NCI-H2227 (cell line): ENCODE results near the gene PRKG2.
"Not testable (repeated sequence)": the region's sequence is repeated elsewhere in the genome, so short reads cannot be mapped to it uniquely, and the experiment has no call there.

Experiments used
- DNase-seq: peaks from one replicate; lab custom pipeline; 2025; ENCODE audit not compliant: unreplicated experiment; lab: John Stamatoyannopoulos, UW

The PRKG2 gene, protein sequence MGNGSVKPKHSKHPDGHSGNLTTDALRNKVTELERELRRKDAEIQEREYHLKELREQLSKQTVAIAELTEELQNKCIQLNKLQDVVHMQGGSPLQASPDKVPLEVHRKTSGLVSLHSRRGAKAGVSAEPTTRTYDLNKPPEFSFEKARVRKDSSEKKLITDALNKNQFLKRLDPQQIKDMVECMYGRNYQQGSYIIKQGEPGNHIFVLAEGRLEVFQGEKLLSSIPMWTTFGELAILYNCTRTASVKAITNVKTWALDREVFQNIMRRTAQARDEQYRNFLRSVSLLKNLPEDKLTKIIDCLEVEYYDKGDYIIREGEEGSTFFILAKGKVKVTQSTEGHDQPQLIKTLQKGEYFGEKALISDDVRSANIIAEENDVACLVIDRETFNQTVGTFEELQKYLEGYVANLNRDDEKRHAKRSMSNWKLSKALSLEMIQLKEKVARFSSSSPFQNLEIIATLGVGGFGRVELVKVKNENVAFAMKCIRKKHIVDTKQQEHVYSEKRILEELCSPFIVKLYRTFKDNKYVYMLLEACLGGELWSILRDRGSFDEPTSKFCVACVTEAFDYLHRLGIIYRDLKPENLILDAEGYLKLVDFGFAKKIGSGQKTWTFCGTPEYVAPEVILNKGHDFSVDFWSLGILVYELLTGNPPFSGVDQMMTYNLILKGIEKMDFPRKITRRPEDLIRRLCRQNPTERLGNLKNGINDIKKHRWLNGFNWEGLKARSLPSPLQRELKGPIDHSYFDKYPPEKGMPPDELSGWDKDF

DNA sequence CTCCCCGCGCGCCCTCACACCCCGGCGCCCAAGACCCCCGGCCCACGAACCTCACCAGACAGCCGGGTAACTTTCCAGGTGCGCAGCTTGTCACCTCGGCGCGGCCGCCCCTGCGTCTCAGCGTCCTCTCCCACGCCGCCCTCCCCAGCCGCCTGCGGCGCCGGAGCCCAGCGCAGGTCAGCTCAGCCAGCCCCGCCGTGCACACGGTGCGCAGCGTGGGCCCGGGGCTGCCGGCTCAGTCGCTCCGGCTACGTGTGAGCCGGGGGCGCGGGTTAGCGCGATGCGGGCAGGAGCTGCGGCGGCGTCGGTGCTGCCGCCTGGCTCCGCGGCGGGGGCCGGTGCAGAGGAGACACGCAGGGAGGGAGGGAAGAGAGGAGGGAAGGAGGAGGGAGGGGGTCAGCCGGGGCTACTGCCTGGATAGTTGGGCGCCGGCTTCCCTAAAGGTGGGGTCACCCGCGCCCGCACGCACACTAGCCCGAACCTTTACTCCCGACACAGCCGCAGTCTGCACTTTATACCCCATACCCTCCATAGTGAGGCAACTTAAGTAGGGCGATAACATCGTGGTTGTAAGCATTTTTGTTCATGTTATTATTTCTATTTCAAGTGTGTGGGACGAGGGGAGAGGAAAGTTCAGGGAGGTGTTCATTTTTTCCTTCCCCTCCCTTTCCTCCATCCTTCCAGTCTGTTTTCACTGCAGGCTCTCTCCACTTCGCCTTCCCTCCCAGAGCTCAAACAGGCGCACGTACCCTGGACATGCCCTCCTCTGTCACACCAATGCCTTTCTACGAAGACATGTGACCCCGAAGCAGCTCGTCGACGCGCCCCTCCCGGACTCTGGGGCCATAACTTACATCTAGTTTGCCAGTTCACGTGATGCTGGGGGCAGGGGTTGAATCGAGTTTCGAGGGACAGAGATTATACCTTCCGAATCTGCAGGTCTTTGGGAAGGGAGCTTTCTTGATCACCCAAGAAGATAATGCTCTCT lies at the start of gene PRKG2:
TSS of gene PRKG2 (minus strand) at position 342 of the 988 bp plus-strand sequence. CDS start 10,175 bp downstream, outside the sequence.
- DNase-seq, result peak; percentile 10

DNA sequence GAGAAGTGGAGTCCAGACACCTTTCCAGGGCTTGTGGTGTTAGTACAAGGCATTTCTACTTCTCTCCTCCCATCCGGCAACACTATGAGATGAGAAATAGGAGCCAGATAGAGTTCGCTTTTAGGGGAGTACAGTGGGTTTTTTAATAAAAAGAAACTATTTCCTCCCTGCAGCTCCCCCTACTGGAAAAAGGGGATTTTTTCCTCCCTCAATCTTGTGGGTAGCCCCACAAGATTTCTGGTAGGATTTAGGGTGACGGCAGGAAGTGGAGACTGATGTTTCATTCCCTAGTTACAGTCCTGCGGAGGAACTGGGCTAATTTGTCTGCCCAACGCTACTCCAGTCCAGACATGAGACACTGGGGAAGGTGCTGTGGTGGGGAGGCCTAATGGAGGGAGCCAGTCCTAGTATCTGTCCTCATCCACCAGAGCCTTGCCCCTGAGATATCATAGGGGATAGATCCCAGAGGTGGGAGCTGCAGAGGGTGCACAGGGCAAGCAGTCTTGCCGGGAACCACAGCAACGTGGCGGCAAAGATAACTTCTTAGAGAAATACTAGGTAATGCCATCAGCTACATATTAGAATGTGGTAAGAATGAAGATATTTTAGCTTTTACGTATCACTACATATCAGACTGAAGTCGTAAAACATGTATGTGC lies 45.5 kb upstream of the PRKG2 start:
- DNase-seq, result no peak

DNA sequence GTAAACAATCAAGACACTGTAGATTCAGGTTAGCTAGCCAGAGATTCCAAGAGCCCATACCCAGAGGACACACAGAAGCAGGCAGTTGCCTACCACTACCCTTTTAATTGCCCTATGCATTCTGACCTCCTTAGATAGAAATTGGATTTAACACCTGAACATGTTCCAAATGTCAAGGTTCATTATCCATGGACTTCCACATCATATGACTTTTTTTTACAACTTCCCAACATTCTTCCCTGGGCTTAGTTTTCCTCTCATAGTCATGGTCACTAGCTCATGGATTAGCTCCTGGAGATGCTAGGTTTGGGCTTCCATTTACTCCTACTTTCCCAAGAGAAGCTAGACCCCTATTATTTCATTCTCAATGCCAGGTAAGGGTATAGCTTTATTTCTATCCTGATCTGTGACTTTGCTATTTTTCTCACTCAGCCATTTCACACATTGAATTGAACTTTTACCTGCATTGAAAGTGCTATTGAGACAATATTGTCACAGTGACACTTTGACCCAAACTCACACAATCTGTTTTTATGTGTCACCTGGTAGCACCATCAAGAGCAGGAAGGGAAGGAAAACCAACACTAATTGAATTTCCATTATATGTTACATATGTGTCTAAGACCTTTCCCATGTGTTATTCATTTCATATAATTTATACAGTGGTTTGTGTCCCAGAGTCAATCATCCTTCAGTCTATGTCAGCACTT lies 44.0 kb upstream of the PRKG2 start:
- no peak for DNase-seq

DNA sequence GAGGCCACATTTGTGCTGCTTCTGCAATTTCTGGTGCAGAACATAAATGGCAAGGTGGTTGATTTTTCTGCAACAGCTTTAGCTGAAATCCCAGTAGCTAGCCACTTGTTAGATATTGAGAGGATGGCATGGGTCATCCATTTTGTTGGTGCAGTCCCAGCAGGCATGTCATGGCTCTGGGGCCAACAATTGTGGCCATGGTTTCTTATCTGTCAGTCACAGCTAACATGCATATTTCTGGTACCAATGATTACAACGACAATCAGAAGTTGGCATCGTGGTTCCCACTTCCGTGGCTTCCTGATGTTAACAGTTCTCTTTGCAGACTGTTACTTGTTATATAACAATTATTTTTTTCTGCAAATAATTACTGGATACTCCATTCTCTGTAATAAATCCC lies 42.8 kb upstream of the PRKG2 start:
- DNase-seq, result no peak

DNA sequence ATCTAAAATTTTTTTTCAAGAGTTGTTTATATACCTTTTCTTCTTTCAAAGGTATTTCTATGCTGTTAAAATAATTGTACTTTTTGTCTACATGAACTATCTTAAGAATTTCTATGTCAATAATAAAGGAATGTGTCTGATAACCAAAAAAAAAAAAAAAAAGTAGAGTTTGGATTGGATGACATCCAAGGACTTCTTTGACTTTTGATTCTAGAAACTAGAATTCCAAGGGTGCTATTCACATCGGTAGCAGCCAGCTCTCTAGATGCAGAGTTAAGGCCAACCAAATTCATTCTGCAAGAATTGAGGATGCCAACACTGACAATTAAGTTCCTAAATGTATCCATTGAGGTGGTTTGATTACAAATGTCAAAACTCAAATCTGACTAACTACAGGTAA lies 42.0 kb upstream of the PRKG2 start:
- no peak for DNase-seq

DNA sequence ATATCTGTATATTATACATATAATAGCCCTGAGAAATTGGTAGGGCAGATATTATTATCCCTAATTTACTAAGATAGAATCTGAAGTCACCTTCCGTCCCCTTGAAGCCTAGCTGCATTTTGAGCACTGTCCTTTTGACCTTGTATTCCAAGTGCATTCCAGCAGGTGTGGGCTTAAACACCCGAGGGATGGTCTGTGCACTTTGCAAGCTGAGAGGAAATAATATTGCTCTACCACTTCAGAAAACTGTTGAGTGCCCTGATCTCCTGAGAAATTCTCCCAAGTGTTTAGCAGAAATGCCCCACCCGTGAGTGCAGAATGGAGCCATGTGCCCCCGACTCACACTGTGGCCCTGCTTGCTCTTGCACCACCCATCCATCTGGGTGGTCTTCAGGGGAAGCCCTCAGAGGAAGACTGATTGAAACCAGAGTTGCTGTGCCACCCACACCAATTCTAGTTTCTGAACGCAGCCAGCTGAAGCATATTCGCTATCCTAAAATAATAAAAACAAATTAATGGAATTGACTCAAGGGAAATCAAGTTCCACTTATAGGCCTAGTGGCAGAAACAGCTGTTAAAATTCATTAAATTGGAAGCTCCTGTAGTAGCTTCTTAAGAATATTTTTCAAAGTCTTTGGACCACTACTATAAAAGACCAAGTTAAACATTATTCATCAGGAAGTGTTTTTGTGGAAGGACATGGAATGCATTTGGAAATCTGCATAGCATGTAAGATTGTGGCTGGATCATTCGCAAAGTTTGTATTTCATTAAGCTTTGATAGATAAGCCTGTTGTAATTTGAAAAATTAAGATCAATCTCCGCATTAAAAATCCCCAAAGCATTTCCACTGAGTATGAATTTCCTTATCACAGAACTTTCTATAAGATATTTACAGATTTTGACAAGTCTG lies 41.3 kb upstream of the PRKG2 start:
- no peak for DNase-seq

DNA sequence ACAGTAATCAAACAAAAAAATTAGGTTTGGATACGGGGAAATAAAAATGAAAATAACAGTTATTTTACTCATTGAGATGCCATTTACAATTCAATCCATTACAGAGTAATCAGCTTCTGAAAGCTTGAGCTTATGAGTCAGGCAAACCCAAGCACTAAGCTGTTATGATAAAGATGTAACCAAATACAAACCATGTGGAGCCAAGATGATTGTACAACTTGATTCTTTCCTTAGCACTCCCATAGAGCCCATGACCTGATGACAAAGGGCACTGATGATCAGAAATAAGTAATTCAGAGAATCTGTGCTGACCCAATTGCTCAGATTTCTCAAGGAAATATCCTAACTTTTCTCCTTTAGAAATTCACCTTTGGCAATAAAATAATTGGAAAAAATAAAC lies 40.5 kb upstream of the PRKG2 start:
- no peak for DNase-seq

DNA sequence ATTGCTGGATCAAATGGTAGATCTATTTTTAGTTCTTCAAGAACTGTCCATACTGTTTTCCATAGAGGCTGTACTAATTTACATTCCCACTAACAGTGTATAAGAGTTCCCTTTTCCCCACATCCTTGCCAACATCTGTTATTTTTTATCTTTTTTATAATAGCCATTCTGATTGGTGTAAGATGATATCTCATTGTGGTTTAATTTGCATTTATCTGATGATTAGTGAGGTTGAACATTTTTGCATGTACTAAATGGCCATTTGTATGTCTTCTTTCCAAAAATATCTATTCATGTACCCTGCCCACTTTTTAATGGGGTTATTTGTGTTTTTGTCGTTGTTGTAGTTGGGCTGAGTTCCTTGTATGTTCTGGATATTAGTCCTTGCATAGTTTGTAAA lies 35.4 kb upstream of the PRKG2 start:
- no peak for DNase-seq

DNA sequence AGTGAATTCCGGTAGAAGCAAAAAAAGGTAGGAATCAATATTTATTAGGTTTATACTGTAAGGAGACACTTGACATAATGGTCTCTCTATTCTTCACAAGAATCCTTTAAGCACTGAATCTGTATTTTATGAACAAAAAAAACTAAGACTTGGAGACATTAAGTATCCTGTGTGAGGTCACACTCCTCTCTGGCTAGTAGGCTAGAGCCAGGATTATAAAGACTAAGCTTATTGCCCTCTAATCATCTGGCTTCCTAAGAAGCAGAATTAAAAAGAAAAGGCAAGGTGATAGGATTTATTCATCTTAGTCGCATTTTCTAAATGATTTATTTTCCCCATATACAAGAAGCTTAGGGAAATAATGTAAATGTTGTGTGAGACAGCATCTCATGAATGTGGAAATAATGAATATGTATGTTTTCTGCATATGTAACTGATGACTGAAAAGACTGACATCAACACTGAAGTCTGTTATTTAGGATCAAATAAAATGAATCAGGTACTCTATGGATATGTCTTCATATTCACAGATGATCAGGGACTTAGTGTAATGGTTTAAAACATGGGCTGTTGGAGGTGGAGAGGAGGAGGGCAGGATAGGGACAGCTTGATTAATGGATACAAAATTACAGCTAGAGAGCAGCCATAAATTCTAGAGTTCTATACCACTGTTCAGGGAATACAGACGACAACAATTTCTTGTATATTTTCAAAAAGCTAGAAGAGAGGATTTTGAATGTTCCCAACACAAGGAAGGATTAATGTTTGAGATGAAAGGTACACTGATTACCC lies 30.4 kb upstream of the PRKG2 start:
- DNase-seq, result no peak

DNA sequence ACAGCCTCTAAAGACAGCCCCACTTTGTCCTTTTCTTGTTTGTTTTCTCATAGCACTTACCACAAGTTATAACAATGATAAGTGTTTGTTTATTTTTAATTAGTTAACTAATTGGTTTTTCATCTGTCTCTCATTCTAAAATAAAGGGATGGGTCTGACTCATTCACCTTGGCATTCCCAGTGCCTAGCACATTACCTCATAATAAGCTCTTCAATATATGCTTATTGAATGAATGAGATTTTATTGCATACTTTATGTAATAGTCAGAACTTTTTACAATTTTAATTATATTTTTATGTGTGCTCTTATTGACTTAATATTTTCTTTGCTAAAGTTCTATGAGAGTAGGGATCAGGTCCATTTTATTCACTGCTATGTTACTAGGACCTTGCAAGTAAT lies 22.8 kb upstream of the PRKG2 start:
- DNase-seq, result no peak

DNA sequence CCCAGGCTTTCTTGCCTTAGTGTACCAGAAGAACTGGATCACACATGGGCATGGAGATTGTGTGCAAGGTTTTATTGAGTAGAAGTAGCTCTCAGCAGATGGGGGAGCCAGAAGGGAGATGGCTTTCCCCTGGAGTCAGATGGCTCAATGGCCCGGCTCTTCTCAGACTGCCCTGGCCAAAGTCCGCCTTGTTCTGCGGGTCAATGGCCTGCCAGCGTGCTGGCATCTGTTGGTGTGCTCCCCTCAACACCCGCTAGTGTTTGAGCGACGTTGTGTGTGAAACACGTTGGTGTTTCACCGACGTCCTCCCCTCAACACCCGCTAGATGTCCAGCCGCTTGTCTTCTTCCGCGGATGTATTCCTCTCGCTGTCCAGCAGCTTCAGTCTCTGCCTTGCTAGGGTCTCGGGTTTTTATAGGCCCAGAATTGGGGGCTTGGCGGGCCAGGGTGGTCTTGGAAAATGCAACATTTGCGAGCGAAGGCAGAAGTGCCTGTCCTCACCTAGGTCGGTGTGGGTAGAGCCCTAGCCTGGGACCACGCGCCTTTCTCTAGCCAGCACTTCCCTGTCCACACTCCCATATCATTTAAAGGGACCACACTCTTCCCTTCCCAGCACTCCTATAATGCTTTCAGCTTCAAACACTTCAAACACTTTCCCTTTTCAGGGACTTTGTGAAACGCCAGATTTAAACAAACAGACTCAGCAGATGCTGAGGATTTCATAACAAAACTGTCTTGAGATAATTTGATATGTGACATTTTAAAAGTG lies 21.1 kb upstream of the PRKG2 start:
- no peak for DNase-seq

DNA sequence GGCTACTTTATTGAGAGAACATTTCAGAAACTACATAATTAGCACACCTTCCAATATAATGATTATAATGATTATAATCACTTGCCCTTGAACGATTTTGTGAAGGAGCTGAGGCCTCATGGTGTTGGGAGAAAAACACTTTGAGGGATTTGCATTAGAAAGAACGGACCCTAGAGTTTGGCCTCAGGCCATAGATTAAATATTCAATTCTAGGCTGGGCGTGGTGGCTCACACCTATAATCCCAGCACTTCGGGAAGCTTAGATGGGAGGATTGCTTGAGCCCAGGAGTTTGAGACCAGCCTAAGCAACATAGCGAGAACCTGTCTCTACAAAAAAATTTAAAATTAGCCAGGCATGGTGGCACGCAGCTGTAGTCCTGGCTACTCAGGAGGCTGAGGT lies 12.9 kb upstream of the PRKG2 start:
- DNase-seq, result no peak

DNA sequence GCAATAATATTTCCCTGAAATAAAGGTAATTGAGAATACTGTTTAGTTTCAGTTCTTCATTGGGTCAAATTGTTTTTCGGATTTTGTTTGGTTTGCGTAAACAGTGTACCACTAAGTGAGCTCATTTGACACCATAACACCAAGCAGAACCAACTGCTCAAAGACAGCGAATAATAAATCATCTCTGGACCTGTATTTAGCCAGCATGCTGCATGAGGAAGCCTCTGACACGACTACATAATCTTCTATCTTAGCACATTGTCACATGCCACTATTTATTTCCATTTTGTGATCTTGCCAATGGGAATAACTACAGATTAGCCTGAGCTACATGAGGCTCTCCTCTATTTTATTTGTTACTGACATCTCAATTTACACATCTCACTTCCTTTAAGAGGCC lies 12.1 kb upstream of the PRKG2 start:
- DNase-seq, result no peak

DNA sequence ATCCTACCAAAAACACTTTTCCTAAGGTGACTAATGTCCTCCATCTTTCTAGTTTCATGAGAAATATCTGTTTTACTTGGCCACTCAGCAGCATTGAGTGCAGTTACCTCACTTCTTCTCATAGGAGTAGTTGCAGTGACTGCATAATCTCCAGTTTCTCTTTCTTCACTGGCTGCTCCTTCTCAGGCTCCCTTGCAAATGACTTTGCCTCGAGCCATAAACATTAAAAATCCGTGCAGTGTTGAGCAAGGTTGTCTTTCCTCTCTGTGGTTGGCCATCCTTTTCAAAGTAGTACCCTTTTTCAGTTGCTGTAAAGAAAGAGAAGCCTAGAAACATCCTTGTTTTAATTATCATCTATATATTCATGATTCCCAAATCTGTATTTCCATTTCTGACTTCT lies 10.2 kb upstream of the PRKG2 start:
- no peak for DNase-seq

DNA sequence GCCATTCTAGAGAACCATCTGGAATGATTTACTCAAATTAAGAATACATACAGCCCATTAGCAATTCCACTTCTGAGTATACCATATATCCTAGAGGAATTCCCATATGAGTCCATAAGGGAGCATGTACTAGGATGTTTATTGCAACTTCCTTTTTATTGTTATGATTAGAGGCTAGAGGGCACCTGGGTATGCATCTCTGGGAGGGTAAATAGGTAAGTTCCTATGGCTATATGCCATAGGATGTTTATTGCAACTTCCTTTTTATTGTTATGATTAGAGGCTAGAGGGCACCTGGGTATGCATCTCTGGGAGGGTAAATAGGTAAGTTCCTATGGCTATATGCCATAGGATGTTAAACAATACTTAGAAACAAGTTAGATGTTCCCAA lies 7.1 kb upstream of the PRKG2 start:
- not testable (repeated sequence) for DNase-seq

DNA sequence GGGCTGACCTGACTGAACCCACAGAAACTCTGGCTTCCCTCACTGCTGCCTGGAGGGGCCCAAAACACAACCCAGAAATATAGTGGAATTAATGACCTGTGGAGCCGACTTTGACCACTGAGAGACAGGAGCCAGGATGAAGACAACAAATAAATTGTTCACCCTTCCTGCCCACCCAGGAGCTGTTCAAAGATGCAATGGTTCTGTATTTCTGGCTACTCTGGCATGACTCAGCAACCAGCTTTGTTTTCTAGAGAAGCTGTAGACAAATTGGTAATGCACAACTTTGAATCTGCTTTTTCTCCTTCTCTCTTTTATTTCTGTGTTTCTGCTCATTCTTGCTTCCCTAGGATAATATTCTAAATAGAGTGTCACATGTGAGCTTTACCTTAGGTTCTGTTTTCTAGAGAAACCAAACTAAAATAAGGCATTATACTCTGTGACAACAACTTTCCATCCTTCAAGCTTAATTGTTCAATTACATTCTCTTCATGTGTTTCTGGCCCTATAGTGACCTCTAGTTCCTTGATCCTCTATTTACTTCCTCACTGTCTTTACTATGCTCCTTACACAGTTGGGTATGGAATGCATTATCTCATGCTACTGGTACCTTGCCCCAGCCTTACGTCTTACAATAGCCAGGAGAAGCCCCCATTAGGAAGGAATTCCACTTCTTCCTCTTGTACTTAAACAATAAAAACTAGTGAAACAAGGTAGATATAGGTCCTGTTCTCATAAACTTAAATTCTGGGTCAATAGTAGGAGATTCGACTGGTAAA lies 6.5 kb upstream of the PRKG2 start:
- no peak for DNase-seq

DNA sequence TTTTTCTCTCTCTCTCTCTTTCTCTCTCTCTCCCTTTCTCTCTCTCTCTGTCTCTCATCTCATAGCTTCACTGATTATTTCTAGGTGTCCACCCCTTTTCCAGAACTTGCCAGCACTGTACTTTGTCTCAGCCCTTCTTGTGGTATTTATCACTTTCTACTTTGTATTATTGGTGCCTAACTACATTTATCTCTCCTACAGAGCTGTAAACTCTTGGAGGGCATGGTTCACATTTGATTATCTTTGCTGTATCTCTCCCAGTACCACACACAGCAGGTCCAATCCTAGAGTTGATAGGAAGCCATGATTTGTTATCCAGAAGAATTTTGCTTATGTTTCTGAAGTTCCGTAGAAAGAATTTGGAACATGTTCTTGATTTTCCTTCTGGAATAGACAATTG lies 5.2 kb upstream of the PRKG2 start:
- no peak for DNase-seq
